Lower leg skin (tissue), 4 donors: Measurements from ENCODE around the gene PPP2R2B. TPM values are rescaled to one million over a fixed set of nuclear protein-coding genes. Genes with fewer than 3 reads are reported as not detected.

Experiments used
- DNase-seq, 2 donors: peaks; one replicate each; pipeline ENCODE4 v3.0.0-alpha.2; 2019; ENCODE audit warnings: low spot score in 2 of 2
- H3K4me3 ChIP-seq: fragments of 200-600 bp; sonication (generic); 2 replicates; pipeline ENCODE4 v1.5.1; 2017; ENCODE audit warnings: mild to moderate bottlenecking, low read depth; ENCODE audit not compliant: poor library complexity, severe bottlenecking
- CTCF ChIP-seq, 3 donors: fragments of 450-650 bp; IDR thresholded peaks; one replicate each; pipeline ENCODE4 v1.5.1; 2016; ENCODE audit warnings: antibody characterized with exemption in 3 of 3, mild to moderate bottlenecking in 3 of 3, moderate library complexity in 2 of 3
- POLR2A ChIP-seq, 2 donors: fragments of 450-650 bp; IDR thresholded peaks; one replicate each; pipeline ENCODE4 v1.6.1; 2016 to 2017; ENCODE audit warnings: antibody characterized with exemption in 2 of 2, mild to moderate bottlenecking in 1 of 2, moderate library complexity in 1 of 2
- WGBS, 2 donors: methylation state at CpG; one replicate each; pipeline ENCODE4 v1.1.5; 2018; 5-methylcytosine and 5-hydroxymethylcytosine counted together
- intact Hi-C: fragments of 100-400 bp; cut with DNase I; formaldehyde crosslinking; loops from one replicate; pipeline ENCODE4 v1.15.0; 2023; ENCODE audit warnings: low total_unique reads
- total RNA-seq, 4 donors: library from RNA; depleted of rRNA; stranded (reverse); fragments of >200 nt; gene quantifications; one replicate each; pipeline ENCODE4 v1.1.0, GENCODE V29; 2016

PPP2R2B gene
- total RNA-seq, 4 donors from 2014 or later: 3.7 to 8.4 (median 4.5) TPM

GRCh38 chr5:146698651-146699050 is 179.9 kb downstream of the PPP2R2B start:
- DNase-seq: no peak
- TF ChIP-seq POLR2A (IDR thresholded peaks at IDR 0.05) (no peak), CTCF (IDR thresholded peaks at IDR 0.05) (no peak)
- intact Hi-C loops: no loop called here
- 79 to 90% methylated on average over 1 of the region's 1 CpG for WGBS, 2 donors
- no peak overlapping the region for H3K4me3 ChIP-seq

- H3K4me3 ChIP-seq: no peak overlapping the region
- intact Hi-C loops: no loop called here
Measured at GRCh38 chr5:146697211-146697610, 181.3 kb downstream of the PPP2R2B start.

GRCh38 chr5:146695646-146696045 is 182.9 kb downstream of the PPP2R2B start:
- 88 to 92% methylated on average over 1 of the region's 1 CpG for WGBS, 2 donors
- H3K4me3 ChIP-seq: no peak overlapping the region
- TF ChIP-seq CTCF (IDR thresholded peaks at IDR 0.05) (no peak), POLR2A (IDR thresholded peaks at IDR 0.05) (no peak)
- intact Hi-C loops: no loop called here
- DNase-seq: no peak

More at GRCh38 chr5:146697211-146697610, 181.3 kb downstream of the PPP2R2B start:
- TF ChIP-seq POLR2A (IDR thresholded peaks at IDR 0.05): no peak
- TF ChIP-seq CTCF (IDR thresholded peaks at IDR 0.05): no peak
- no peak for DNase-seq

- no peak for DNase-seq
- WGBS, 2 donors: 87 to 90% methylated on average over 6 of the region's 6 CpGs
- H3K4me3 ChIP-seq: no peak overlapping the region
- intact Hi-C loops: no loop called here
- no peak for TF ChIP-seq POLR2A (IDR thresholded peaks at IDR 0.05)
- no peak for TF ChIP-seq CTCF (IDR thresholded peaks at IDR 0.05)
Measured at GRCh38 chr5:146690880-146691355, 187.6 kb downstream of the PPP2R2B start.

- DNase-seq: no peak
- intact Hi-C loops: no loop called here
- 84 to 86% methylated on average over 4 of the region's 4 CpGs for WGBS, 2 donors
Measured at GRCh38 chr5:146687630-146688029, 190.9 kb downstream of the PPP2R2B start.

More at GRCh38 chr5:146687630-146688029, 190.9 kb downstream of the PPP2R2B start:
- no peak overlapping the region for H3K4me3 ChIP-seq
- no peak for TF ChIP-seq POLR2A (IDR thresholded peaks at IDR 0.05)
- TF ChIP-seq CTCF (IDR thresholded peaks at IDR 0.05): no peak
